ENCODE measurements around the gene HOXC10.

HOXC10 gene

GRCh38 chr12:53984901-53985691 is at the start of gene HOXC10:
HOXC10 (plus strand) TSS chr12:53985146; CDS start chr12:53985260, 114 bp downstream.
- H3K4me3 ChIP-seq: peak within 1 kb of the TSS; percentile 50
- peak; percentile 32 for TF ChIP-seq CTCF (IDR thresholded peaks at IDR 0.05)
- DNase-seq (ENCODE audit: low spot score): no peak
- no peak within 1 kb of the TSS for H3K27ac ChIP-seq

DNA sequence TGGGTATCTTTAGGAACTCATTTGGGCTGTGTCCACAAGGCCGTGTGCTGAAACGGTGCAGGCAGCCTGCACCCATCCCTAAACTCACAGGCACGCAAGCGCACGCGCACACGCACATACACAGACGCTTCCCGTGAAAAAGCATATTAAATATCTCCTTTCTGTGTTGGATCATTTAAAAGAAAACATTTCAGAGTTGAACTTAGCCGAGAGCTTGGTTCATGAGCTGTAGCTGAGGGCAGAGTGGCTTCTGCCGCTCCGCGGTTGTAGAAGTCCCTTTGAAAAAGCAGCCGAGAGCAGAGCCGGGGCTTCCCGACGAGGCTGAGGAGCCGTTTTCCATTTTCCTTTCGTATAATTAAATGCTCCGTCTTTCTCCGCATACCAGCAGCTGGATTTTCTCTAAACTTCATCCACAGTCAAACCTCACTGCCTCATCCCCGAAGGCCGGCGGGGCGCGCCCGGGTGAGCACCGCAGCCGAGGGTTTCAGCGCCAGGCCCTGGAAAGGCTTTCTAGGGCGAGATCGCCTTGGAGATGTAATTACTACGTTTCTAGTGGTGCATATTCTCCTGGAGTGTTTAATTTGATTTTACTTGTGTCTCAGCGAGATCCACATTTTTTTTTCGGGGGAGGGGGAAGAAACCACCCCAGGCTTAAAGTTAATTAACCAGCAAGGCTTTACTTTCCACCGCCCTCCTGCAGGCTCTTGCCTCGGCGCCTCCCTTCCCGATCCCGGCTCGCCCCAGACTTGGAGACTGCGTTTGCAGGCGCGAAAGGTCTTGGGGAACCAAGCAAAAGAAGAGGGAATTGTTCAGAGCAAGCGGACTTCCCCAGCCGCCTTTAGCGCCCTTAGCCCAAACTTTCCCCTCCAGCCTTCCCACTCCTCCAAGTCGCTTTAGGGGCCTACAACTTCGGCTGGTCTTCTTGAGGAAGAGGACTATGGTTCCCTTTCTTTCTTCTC is 49.3 kb upstream of the HOXC10 start:
- Histone ChIP-seq H3K4me3 (peak overlapping the region; percentile 51), H3K27ac (no peak overlapping the region)
- DNase-seq (ENCODE audit: low spot score): no peak
- TF ChIP-seq CTCF (IDR thresholded peaks at IDR 0.05): no peak

DNA sequence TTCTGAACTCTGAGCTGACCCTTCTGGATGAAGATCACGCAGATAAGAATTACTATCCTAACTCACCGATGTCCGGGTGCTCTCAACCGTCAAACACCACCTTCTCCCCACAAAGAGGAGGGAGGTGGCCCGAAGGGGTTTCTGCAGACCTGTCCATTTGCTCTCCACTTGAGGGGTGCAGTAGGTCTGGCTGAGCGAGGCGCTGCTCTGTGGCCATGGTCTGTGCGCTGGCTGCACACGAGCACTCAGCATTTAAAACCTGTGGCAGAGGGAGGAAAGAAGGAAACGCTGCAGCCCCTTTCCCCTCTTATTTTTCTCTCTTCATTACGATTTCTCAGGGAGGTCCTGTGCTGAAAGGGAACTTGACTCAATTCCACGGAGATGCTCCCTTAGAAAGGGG is 47.8 kb upstream of the HOXC10 start:
- Histone ChIP-seq H3K27ac (no peak overlapping the region), H3K4me3 (no peak overlapping the region)
- DNase-seq (ENCODE audit: low spot score): no peak
- TF ChIP-seq CTCF (IDR thresholded peaks at IDR 0.05): no peak

DNA sequence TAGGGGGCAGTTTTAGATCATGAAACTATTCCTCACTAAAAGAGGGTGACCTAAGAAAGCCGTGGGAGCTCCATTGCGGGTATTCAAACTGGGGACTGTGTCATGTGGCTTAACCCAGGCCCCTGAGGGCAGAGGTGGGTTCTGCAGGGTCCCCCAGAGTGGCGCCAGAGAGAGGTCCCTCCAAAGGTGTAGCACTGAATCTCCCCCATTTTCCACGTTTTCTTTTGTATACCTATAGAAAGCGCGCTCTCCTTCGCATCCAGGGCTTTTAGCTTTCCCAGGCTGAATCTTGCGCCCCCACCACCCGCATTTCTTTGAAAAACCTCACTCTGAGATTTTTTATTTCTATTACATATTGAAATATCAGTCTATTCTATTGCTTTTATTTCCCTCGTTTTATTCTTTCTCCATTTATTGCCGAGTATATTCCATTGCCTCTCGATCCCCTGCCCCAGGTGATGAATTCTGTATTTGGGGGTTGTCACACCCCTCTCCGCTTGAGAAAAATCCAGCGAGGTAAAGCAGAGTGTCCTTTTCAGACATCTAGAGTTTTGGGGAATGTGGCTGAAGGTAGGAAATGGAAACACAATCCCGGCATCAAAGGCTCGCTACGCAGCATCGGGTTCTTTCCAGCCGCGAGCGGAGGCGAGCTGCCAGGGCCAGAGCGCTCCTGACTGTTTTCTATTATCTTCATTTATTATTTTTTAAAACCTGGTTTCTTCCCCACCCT is 47.2 kb upstream of the HOXC10 start:
- no peak for DNase-seq (ENCODE audit: low spot score)
- no peak for TF ChIP-seq CTCF (IDR thresholded peaks at IDR 0.05)
- Histone ChIP-seq H3K4me3 (no peak overlapping the region), H3K27ac (no peak overlapping the region)

GRCh38 chr12:53938326-53939140 is 46.4 kb upstream of the HOXC10 start, which contains the start of gene HOXC13:
HOXC13 (plus strand) TSS chr12:53938831; CDS start chr12:53938907, 76 bp downstream.
- DNase-seq (ENCODE audit: low spot score): no peak
- Histone ChIP-seq H3K27ac (no peak within 1 kb of the TSS), H3K4me3 (peak within 1 kb of the TSS; percentile 28)
- TF ChIP-seq CTCF (IDR thresholded peaks at IDR 0.05): no peak

Data from coronary artery (tissue), 2 donors.